Choroid plexus epithelial cell (primary cell): ENCODE data around the gene PPDPF.
"Not testable (repeated sequence)": the region's sequence is repeated elsewhere in the genome, so short reads cannot be mapped to it uniquely, and the experiment has no call there.

ENCODE experiments used
- DNase-seq: peaks from one replicate; pipeline ENCODE4 v3.0.0-alpha.2; 2010; ENCODE audit warnings: low read depth
- H3K4me3 ChIP-seq: 2 replicates; pipeline ENCODE4 v1.5.1; 2011; ENCODE audit warnings: low read depth, mild to moderate bottlenecking, control low read depth, low read length, moderate library complexity
- CTCF ChIP-seq: conservative IDR thresholded peaks from 2 replicates; pipeline ENCODE4 v1.5.1; 2011; ENCODE audit warnings: low read depth, mild to moderate bottlenecking, control low read depth, inconsistent platforms, low read length, moderate library complexity

Gene PPDPF

GRCh38 chr20:63558804-63559484 lies 38.4 kb downstream of the PPDPF start:
- TF ChIP-seq CTCF: no peak
- H3K4me3 ChIP-seq: no peak overlapping the region
- no peak for DNase-seq

GRCh38 chr20:63559485-63560332 lies 39.1 kb downstream of the PPDPF start:
- H3K4me3 ChIP-seq, DNase-seq: not testable (repeated sequence)

GRCh38 chr20:63560333-63560805 lies 39.8 kb downstream of the PPDPF start:
- TF ChIP-seq CTCF: no peak
- no peak for DNase-seq
- H3K4me3 ChIP-seq: no peak overlapping the region

GRCh38 chr20:63560856-63561609 lies 40.5 kb downstream of the PPDPF start:
- no peak overlapping the region for H3K4me3 ChIP-seq
- DNase-seq: no peak
- no peak for TF ChIP-seq CTCF

- no peak for TF ChIP-seq CTCF
Measured at GRCh38 chr20:63561624-63562396, 41.2 kb downstream of the PPDPF start.

GRCh38 chr20:63562461-63563224 lies 42.1 kb downstream of the PPDPF start:
- DNase-seq: no peak
- TF ChIP-seq CTCF: no peak
- no peak overlapping the region for H3K4me3 ChIP-seq

More at GRCh38 chr20:63561624-63562396, 41.2 kb downstream of the PPDPF start:
- no peak for DNase-seq
- no peak overlapping the region for H3K4me3 ChIP-seq
